ENCODE results near the gene CDYL2.
"Not testable (repeated sequence)": the region's sequence is repeated elsewhere in the genome, so short reads cannot be mapped to it uniquely, and the experiment has no call there.

Gene CDYL2, protein sequence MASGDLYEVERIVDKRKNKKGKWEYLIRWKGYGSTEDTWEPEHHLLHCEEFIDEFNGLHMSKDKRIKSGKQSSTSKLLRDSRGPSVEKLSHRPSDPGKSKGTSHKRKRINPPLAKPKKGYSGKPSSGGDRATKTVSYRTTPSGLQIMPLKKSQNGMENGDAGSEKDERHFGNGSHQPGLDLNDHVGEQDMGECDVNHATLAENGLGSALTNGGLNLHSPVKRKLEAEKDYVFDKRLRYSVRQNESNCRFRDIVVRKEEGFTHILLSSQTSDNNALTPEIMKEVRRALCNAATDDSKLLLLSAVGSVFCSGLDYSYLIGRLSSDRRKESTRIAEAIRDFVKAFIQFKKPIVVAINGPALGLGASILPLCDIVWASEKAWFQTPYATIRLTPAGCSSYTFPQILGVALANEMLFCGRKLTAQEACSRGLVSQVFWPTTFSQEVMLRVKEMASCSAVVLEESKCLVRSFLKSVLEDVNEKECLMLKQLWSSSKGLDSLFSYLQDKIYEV

GRCh38 chr16:80804526-80805383 lies at the start of gene CDYL2:
CDYL2 (minus strand) TSS chr16:80804598; CDS start chr16:80804173, 425 bp downstream.
- DNase-seq (ENCODE audit: low read depth) = no peak

GRCh38 chr16:80852261-80852872 lies 48.0 kb upstream of the CDYL2 start:
- peak; percentile 3 for DNase-seq (ENCODE audit: low read depth)

GRCh38 chr16:80851831-80852230 lies 47.4 kb upstream of the CDYL2 start:
- DNase-seq (ENCODE audit: low read depth) = no peak

DNA sequence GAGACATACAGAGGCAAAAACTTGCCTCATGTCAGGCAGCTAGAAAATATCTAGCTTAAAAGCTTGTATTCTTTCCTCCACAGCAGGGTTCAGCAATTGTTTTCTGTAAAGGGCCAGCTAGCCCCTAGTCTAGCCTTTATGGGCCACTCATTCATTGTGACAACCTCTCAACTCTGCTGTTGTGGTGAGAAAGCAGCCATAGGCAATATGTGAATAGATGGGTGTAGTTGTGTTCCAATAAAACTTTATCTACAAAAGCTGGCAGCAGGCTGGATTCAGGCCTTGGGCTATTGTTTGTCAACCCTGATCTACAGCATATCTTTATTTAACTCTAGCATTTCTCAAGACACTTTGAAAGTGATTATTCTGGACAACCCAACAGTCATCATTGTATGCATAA lies 46.4 kb upstream of the CDYL2 start:
- DNase-seq (ENCODE audit: low read depth) = no peak

- no peak for DNase-seq (ENCODE audit: low read depth)
Observed at GRCh38 chr16:80848862-80849261, 44.5 kb upstream of the CDYL2 start.

- DNase-seq (ENCODE audit: low read depth) = no peak
Observed at GRCh38 chr16:80846680-80847079, 42.3 kb upstream of the CDYL2 start.

DNA sequence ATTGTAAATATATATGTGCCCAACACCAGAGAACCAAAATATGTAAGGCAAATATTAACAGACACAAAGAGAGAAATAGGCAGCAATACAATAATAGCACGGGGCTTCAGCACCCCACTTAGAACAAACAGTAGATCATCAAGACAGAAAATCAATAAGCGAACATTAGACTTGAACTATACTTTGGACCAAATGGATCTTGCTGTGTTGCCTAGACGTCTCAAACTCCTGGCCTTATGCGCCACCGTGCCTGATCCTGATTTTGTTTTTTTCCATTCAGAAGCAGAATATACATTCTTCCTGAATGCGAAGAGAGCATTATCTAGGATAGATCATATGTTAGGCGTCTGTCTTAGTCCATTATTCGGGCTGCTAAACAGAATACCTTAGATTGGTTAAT lies 41.9 kb upstream of the CDYL2 start:
- DNase-seq (ENCODE audit: low read depth) = no peak

- DNase-seq (ENCODE audit: low read depth) = no peak
Observed at GRCh38 chr16:80844395-80844794, 40.0 kb upstream of the CDYL2 start.

- no peak for DNase-seq (ENCODE audit: low read depth)
Observed at GRCh38 chr16:80841231-80841630, 36.8 kb upstream of the CDYL2 start.

DNA sequence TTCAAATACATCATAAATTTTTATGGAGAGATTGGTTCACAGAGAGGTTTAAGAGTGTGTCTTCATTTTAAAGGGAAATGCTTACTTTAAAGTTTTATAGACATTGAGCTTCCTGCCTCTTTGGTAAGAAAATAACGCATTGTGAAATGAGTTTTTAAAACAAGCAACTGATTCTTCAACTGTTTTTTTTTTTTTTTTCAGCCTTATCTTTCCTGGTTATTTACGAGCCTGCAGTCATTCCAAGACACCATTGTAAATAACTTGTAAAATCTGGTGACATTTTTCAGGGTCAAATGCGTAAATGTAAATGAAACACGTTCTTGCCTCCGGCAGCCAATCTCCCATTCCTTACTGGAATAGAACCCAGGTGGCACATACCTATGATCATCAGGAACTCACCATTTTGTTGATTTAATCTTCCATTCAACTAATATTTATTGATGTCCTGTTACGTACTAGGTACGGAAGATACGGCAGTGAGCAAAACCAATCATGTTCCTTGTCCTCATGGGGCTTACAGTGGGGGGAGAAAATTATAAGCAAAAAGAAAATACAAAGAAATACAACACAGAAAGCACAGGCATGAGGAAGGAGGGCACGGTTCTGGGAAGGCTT lies 33.2 kb upstream of the CDYL2 start:
- no peak for DNase-seq (ENCODE audit: low read depth)

GRCh38 chr16:80836846-80837245 lies 32.4 kb upstream of the CDYL2 start:
- DNase-seq (ENCODE audit: low read depth) = no peak

GRCh38 chr16:80836202-80836601 lies 31.8 kb upstream of the CDYL2 start:
- no peak for DNase-seq (ENCODE audit: low read depth)

- no peak for DNase-seq (ENCODE audit: low read depth)
Observed at GRCh38 chr16:80831039-80831438, 26.6 kb upstream of the CDYL2 start.

DNA sequence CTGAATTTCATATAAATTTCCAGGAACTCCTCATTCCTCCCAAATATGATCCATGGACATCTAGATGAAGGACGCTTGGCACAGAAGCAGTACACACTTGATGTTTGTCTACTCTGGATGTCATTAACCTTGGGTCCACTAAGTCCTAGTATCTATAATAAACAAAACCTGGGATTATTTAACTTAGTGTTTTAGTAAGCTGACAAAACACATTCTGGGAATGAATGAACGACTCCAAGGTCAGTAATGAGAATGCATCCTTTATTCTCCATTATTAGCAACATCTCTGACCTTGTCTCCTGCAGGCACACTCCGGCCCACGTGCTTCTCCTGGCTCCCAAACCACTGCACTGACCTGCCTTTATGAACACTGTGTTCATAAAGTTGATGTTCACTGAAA lies 24.1 kb upstream of the CDYL2 start:
- no peak for DNase-seq (ENCODE audit: low read depth)

DNA sequence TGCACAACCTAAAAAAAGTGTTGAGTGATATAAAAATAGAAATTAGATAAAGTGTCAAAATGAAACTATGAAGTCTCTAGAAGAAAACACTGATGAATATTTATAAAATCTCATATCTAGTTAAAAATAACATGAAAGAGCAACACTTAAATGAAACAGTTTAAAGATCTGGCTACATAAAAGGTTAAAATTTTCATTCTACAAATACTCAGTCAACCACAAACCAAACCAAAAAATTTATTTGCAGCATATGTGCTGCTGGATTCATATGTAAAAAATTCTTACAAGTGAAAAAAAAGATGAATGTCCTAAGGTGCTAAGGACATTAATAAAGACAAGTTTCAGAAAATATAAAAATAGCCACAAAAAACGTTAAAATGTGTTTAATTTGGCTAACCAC lies 22.6 kb upstream of the CDYL2 start:
- DNase-seq (ENCODE audit: low read depth) = no peak

DNA sequence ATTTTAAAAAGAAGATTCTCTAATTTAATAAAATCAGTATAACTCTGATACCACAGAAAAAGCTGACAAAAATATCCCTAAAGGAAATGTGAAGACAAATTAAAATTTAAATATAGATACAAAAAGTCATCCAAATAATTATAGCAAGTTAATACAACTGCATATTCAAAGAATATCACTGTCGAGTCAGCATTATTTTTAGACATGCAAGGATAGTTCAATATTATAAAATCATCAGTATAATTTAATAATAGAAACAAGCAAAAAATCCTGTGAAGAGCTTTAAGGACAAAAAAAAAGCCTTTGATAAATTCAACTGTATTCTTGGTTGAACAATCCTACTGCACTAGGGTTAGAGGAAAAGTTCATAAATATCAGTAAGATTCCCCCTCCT lies 21.0 kb upstream of the CDYL2 start:
- DNase-seq (ENCODE audit: low read depth) = no peak

DNA sequence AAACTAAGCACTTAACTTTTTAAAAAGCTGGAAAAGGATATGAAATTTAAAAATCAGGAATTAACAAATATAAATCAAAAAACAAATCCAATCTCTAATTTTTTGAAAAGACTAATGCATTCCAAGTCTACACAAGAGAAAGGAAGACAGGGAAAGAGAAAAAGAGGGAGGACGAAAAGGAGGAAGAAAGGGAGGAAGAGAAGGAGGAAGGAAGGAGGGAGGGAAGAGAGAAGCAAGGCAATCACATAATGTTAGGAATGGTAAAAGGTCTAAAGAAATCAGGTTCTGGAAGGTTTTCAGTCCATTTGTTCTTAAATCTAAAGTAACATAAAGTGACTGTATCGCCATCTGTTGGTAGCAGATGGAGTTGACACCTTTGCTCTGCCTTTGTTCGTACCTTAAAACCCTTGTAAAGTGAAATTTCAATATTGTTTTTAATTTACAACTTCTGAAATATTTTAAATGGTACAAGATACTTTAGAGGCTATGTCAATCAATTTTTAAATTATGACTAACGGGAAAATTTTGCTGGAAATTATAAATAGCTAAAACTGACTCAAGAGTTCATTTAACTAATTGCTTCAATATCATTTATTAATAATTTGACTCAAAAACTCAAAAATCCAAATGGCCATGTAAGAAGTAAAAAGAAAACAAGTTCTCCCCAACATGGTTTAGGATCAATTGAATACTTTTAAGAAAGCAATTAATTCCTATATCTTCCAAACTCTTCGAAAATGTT lies 20.4 kb upstream of the CDYL2 start:
- DNase-seq (ENCODE audit: low read depth) = peak; percentile 55

DNA sequence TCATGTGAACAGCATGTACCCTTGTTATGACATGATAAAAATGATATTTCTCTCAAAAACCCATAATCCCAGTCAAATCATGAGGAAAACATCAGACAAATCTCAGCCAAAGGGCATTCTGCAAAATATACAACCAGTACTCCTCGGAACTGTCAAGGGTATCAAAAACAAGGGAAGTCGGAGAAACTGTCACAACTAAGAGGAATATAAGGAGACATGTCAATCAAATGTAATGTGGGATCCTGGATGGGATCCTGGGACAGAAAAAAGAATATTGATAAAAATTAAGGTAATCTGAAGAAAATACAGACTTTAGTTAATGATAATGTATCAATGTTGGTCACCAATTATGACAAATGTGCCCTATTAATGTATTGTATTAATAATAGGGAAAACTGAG lies 15.6 kb upstream of the CDYL2 start:
- no peak for DNase-seq (ENCODE audit: low read depth)

- no peak for DNase-seq (ENCODE audit: low read depth)
Observed at GRCh38 chr16:80816356-80816755, 12.0 kb upstream of the CDYL2 start.

- DNase-seq (ENCODE audit: low read depth) = not testable (repeated sequence)
Observed at GRCh38 chr16:80815278-80815677, 10.9 kb upstream of the CDYL2 start.

- no peak for DNase-seq (ENCODE audit: low read depth)
Observed at GRCh38 chr16:80812593-80812992, 8.2 kb upstream of the CDYL2 start.

Data from amniotic epithelial cell (primary cell).